CD4-positive, alpha-beta T cell treated with Interferon gamma for 1 hour (primary cell): ENCODE results near the gene TBL1XR1.

Experiments
- DNase-seq: peaks from one replicate; pipeline ENCODE4 v3.0.0-alpha.2; 2020

The TBL1XR1 gene

GRCh38 chr3:177197041-177197726, at the start of gene TBL1XR1:
TBL1XR1 (minus strand) TSS chr3:177197482; CDS start chr3:177064977, 132,505 bp downstream.
- DNase-seq: peak; percentile 91

GRCh38 chr3:177245250-177245649, 48.0 kb upstream of the TBL1XR1 start:
- DNase-seq: no peak

GRCh38 chr3:177244606-177245005, 47.3 kb upstream of the TBL1XR1 start:
- DNase-seq: no peak

GRCh38 chr3:177238686-177239216, 41.5 kb upstream of the TBL1XR1 start:
- no peak for DNase-seq

- no peak for DNase-seq
Observed at GRCh38 chr3:177237206-177237605, 39.9 kb upstream of the TBL1XR1 start.

- no peak for DNase-seq
Observed at GRCh38 chr3:177236704-177237103, 39.4 kb upstream of the TBL1XR1 start.

- DNase-seq: no peak
Observed at GRCh38 chr3:177234121-177234520, 36.8 kb upstream of the TBL1XR1 start.

- no peak for DNase-seq
Observed at GRCh38 chr3:177231242-177231641, 34.0 kb upstream of the TBL1XR1 start.

GRCh38 chr3:177230641-177231040, 33.4 kb upstream of the TBL1XR1 start:
- DNase-seq: no peak

GRCh38 chr3:177229791-177230190, 32.5 kb upstream of the TBL1XR1 start:
- DNase-seq: no peak

- no peak for DNase-seq
Observed at GRCh38 chr3:177228601-177229190, 31.4 kb upstream of the TBL1XR1 start.

- DNase-seq: no peak
Observed at GRCh38 chr3:177224414-177224813, 27.1 kb upstream of the TBL1XR1 start.

GRCh38 chr3:177221744-177222143, 24.5 kb upstream of the TBL1XR1 start:
- DNase-seq: no peak

GRCh38 chr3:177220136-177220974, 23.1 kb upstream of the TBL1XR1 start:
- no peak for DNase-seq

GRCh38 chr3:177213801-177214535, 16.7 kb upstream of the TBL1XR1 start:
- no peak for DNase-seq

GRCh38 chr3:177212756-177213155, 15.5 kb upstream of the TBL1XR1 start:
- no peak for DNase-seq

- no peak for DNase-seq
Observed at GRCh38 chr3:177212278-177212610, 15.0 kb upstream of the TBL1XR1 start.

- no peak for DNase-seq
Observed at GRCh38 chr3:177211503-177212277, 14.4 kb upstream of the TBL1XR1 start.

GRCh38 chr3:177210744-177211502, 13.6 kb upstream of the TBL1XR1 start:
- DNase-seq: no peak

GRCh38 chr3:177209509-177209908, 12.2 kb upstream of the TBL1XR1 start:
- DNase-seq: no peak

- DNase-seq: no peak
Observed at GRCh38 chr3:177208781-177209180, 11.5 kb upstream of the TBL1XR1 start.
